B cell (primary cell): Measurements from ENCODE around the gene SLC1A4. TPM values are rescaled to one million over a fixed set of nuclear protein-coding genes. Genes with fewer than 3 reads are reported as not detected.

Experiments
- ATAC-seq: fragments of 200-7000 bp; cut with Tn5 transposase; one replicate; pipeline ENCODE4 v1.10.0; 2021; ENCODE audit warnings: low read depth, mild to moderate bottlenecking, moderate number of reproducible peaks, moderate library complexity
- CTCF ChIA-PET: fragments of 350-600 bp; sonication (Branson Sonifier 250); formaldehyde crosslinking; loops from one replicate; lab custom pipeline; 2021; ENCODE audit warnings: antibody characterized with exemption, inconsistent platforms; lab: Charles Lee
- POLR2A ChIA-PET: fragments of 350-600 bp; sonication (Branson Sonifier 250); formaldehyde crosslinking; loops from one replicate; lab custom pipeline; 2021; ENCODE audit warnings: antibody characterized with exemption; lab: Charles Lee
- DNase-seq: peaks from one replicate; pipeline ENCODE4 v3.0.0; 2013
- H2AFZ ChIP-seq: 2 replicates; pipeline ENCODE4 v1.6.1; 2012; ENCODE audit warnings: mild to moderate bottlenecking, low read depth, low read length; ENCODE audit not compliant: insufficient read depth, poor library complexity, severe bottlenecking
- H3K27ac ChIP-seq, 2 donors: 1 replicate in 1 of 2; 2 replicates in 1 of 2; pipeline ENCODE4 v1.5.1; 2012 to 2013; ENCODE audit warnings: low read length in 2 of 2, mild to moderate bottlenecking in 2 of 2, moderate library complexity in 1 of 2
- H3K27me3 ChIP-seq, 4 experiments: fragments of 200-600 bp in 1 of 4; sonication (generic) in 1 of 4; replicated peaks in 1 of 4; 1 replicate in 2 of 4; 2 replicates in 2 of 4; pipeline versions ENCODE4 v1.6.1 to v1.7.0; 2013 to 2016; ENCODE audit warnings: low read length in 3 of 4, mild to moderate bottlenecking in 2 of 4, mixed read lengths in 1 of 4, moderate library complexity in 1 of 4; ENCODE audit not compliant: insufficient read depth in 4 of 4, control insufficient read depth in 3 of 4; ENCODE audit errors: control extremely low read depth in 1 of 4
- H3K36me3 ChIP-seq, 2 experiments: replicated peaks in 1 of 2; 1 replicate in 1 of 2; 2 replicates in 1 of 2; pipeline versions ENCODE4 v1.6.1 to v1.7.1; 2013; ENCODE audit warnings: low read length in 1 of 2; ENCODE audit not compliant: insufficient read depth in 2 of 2, control insufficient read depth in 1 of 2; ENCODE audit errors: control extremely low read depth in 1 of 2, extremely low read depth in 1 of 2
- H3K4me1 ChIP-seq, 2 donors: fragments of 200-600 bp in 1 of 2; sonication (generic) in 1 of 2; 1 replicate in 1 of 2; 2 replicates in 1 of 2; pipeline versions ENCODE4 v1.5.1 to v1.6.1; 2013 to 2017; ENCODE audit warnings: low read length in 2 of 2; ENCODE audit not compliant: control insufficient read depth in 2 of 2, insufficient read depth in 2 of 2
- H3K4me2 ChIP-seq: replicated peaks from 2 replicates; pipeline ENCODE3; 2012; ENCODE audit warnings: mild to moderate bottlenecking, low read depth, low read length; ENCODE audit not compliant: poor library complexity, severe bottlenecking
- H3K4me3 ChIP-seq, 5 experiments: fragments of 200-600 bp in 1 of 5; sonication (generic) in 1 of 5; 1 replicate in 3 of 5; 2 replicates in 2 of 5; pipeline versions ENCODE4 v1.5.1 to v1.7.0; 2011 to 2016; ENCODE audit warnings: low read length in 4 of 5, mild to moderate bottlenecking in 4 of 5, low read depth in 2 of 5, control low read depth in 1 of 5, moderate library complexity in 1 of 5; ENCODE audit not compliant: insufficient read depth in 1 of 5; ENCODE audit errors: control extremely low read depth in 1 of 5, extremely low read depth in 1 of 5
- H3K79me2 ChIP-seq: fragments of 200-600 bp; sonication (generic); one replicate; pipeline ENCODE4 v1.6.0; 2016; ENCODE audit warnings: low read length; ENCODE audit not compliant: control insufficient read depth, insufficient read depth
- H3K9ac ChIP-seq: fragments of 200-600 bp; sonication (generic); 2 replicates; pipeline ENCODE4 v1.6.1; 2017; ENCODE audit warnings: mild to moderate bottlenecking, low read length, moderate library complexity
- H3K9me3 ChIP-seq, 3 donors: one replicate each; pipeline versions ENCODE4 v1.6.1 to v1.7.1; 2013; ENCODE audit warnings: low read length in 2 of 3; ENCODE audit not compliant: control insufficient read depth in 2 of 3, insufficient read depth in 1 of 3; ENCODE audit errors: control extremely low read depth in 1 of 3
- H4K20me1 ChIP-seq: 2 replicates; pipeline ENCODE4 v1.6.0; 2012; ENCODE audit warnings: mild to moderate bottlenecking, low read length; ENCODE audit not compliant: insufficient read depth, control insufficient read depth, poor library complexity, severe bottlenecking
- H3K27ac Mint-ChIP-seq: one replicate; pipeline ENCODE4 v1.8.0; 2021; ENCODE audit warnings: mixed read lengths
- H3K27me3 Mint-ChIP-seq: one replicate; pipeline ENCODE4 v1.8.0; 2021; ENCODE audit warnings: mixed read lengths
- H3K4me1 Mint-ChIP-seq: one replicate; pipeline ENCODE4 v1.8.0; 2021; ENCODE audit warnings: mixed read lengths
- H3K4me3 Mint-ChIP-seq: one replicate; pipeline ENCODE4 v1.8.0; 2021; ENCODE audit warnings: mixed read lengths
- H3K9me3 Mint-ChIP-seq: one replicate; pipeline ENCODE4 v1.8.0; 2022; ENCODE audit warnings: mixed read lengths; ENCODE audit not compliant: insufficient read depth
- EZH2 ChIP-seq: IDR thresholded peaks from 2 replicates; pipeline ENCODE4 v1.6.1; 2012; ENCODE audit warnings: borderline replicate concordance, low read depth, mild to moderate bottlenecking, moderate library complexity, low read length; ENCODE audit not compliant: insufficient read depth, poor library complexity, severe bottlenecking
- WGBS: methylation state at CpG from one replicate; pipeline ENCODE4 v1.1.5; 2013; ENCODE audit warnings: missing lambda C conversion rate; ENCODE audit not compliant: insufficient coverage; 5-methylcytosine and 5-hydroxymethylcytosine counted together
- intact Hi-C: fragments of 100-400 bp; cut with micrococcal nuclease; formaldehyde crosslinking; loops from one replicate; pipeline ENCODE4 v1.10.0; 2022
- polyA plus RNA-seq: library from polyadenylated mRNA; depleted of rRNA; stranded (reverse); fragments of >200 nt; gene quantifications from 2 replicates; pipeline ENCODE4 v1.2.3, GENCODE V29; 2012
- total RNA-seq, 2 donors: library from RNA; stranded (reverse); fragments of 120-200 nt in 1 of 2; gene quantifications; 1 replicate in 1 of 2; 2 replicates in 1 of 2; pipeline versions ENCODE4 v1.2.3 to v1.2.4, GENCODE V29; 2013 to 2022
- TF ChIP-seq, protein P1 (sequence below): fragments of 200-600 bp; IDR thresholded peaks from one replicate; pipeline ENCODE4 v1.8.0; 2022; ENCODE audit warnings: antibody characterized with exemption, mild to moderate bottlenecking

The SLC1A4 gene
- total and polyA plus RNA-seq, 2 donors (not counting 1 experiment from before 2014, with no cell fraction given): 1.7 to 15.7 TPM

DNA sequence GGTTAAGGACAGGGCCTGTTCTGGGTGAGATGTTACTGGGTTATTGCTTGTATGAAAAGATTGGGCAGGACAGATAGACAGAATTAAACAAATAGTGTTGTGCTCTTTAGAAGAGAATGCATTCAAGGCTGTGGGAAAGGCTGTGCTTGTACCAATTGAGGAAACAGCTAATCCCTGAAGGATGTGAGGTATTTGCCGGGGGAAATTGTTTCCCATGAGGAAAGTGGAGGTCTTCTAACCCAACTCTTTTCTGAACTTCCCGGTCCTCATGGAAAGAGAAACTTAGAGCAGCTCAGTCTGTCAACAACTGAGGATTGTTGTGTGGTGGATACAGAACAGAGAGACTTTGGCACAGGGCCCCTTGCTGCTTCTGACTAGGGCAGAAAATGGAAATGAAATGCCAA, 9.5 kb downstream of the SLC1A4 start:
- DNase-seq (no peak), ATAC-seq (no peak)
- H3K4me3 ChIP-seq: no peak overlapping the region
- peaks cover 59% of the 10 kb centered on the region for H3K79me2 ChIP-seq
- no peak overlapping the region for H3K9ac ChIP-seq
- no peaks in the 10 kb centered on the region for H4K20me1 ChIP-seq
- H3K4me2 ChIP-seq: no peak overlapping the region
- WGBS: 100% methylated on average over 2 of the region's 2 CpGs
- intact Hi-C loops: no loop called here
- no peak for TF ChIP-seq EZH2
- TF ChIP-seq, protein P1, sequence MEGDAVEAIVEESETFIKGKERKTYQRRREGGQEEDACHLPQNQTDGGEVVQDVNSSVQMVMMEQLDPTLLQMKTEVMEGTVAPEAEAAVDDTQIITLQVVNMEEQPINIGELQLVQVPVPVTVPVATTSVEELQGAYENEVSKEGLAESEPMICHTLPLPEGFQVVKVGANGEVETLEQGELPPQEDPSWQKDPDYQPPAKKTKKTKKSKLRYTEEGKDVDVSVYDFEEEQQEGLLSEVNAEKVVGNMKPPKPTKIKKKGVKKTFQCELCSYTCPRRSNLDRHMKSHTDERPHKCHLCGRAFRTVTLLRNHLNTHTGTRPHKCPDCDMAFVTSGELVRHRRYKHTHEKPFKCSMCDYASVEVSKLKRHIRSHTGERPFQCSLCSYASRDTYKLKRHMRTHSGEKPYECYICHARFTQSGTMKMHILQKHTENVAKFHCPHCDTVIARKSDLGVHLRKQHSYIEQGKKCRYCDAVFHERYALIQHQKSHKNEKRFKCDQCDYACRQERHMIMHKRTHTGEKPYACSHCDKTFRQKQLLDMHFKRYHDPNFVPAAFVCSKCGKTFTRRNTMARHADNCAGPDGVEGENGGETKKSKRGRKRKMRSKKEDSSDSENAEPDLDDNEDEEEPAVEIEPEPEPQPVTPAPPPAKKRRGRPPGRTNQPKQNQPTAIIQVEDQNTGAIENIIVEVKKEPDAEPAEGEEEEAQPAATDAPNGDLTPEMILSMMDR: no peak
- H3K9me3 ChIP-seq: no peaks in the 10 kb centered on the region
- H3K27ac Mint-ChIP-seq: no peak overlapping the region
- no peaks in the 10 kb centered on the region for H3K27me3 Mint-ChIP-seq
- H3K4me3 Mint-ChIP-seq: no peak overlapping the region
- no peaks in the 10 kb centered on the region for H3K27me3 ChIP-seq
- peaks cover 2% of the 10 kb centered on the region for H3K4me1 Mint-ChIP-seq
- H3K9me3 Mint-ChIP-seq: no peaks in the 10 kb centered on the region
- H3K36me3 ChIP-seq: peaks cover 0 to 12% of the 10 kb centered on the region in 2 experiments
- no peak overlapping the region for H2AFZ ChIP-seq
- no peaks in the 10 kb centered on the region for H3K4me1 ChIP-seq
- no peak overlapping the region for H3K27ac ChIP-seq
- POLR2A ChIA-PET: no interaction called here
- CTCF ChIA-PET: interaction anchor here (0.5 to 1.2 kb wide), 4 partner anchors 19 to 575 kb away, joined by 3 to 5 read pairs (median 4); no protein-coding TSS in a partner anchor

- Mint-ChIP-seq H3K4me1 (peaks cover 2% of the 10 kb centered on the region), H3K9me3 (no peaks in the 10 kb centered on the region), H3K4me3 (no peak overlapping the region), H3K27me3 (no peaks in the 10 kb centered on the region), H3K27ac (no peak overlapping the region)
- CTCF ChIA-PET: interaction anchor here (1.0 to 1.2 kb wide), 2 partner anchors 40 to 82 kb away, joined by 3 read pairs; no protein-coding TSS in a partner anchor
- ATAC-seq (no peak), DNase-seq (no peak)
- peaks cover 59% of the 10 kb centered on the region for H3K79me2 ChIP-seq
- no peaks in the 10 kb centered on the region for H4K20me1 ChIP-seq
- no peaks in the 10 kb centered on the region for H3K4me1 ChIP-seq
- H3K36me3 ChIP-seq: peaks cover 0 to 12% of the 10 kb centered on the region in 2 experiments
- no peaks in the 10 kb centered on the region for H3K27me3 ChIP-seq
- no peak overlapping the region for H3K4me2 ChIP-seq
- TF ChIP-seq, protein P1: no peak
- TF ChIP-seq EZH2: no peak
- intact Hi-C loops: no loop called here
- POLR2A ChIA-PET: no interaction called here
- no peaks in the 10 kb centered on the region for H3K9me3 ChIP-seq
- H2AFZ ChIP-seq: no peak overlapping the region
- H3K27ac ChIP-seq: no peak overlapping the region
- 100% methylated on average over 2 of the region's 2 CpGs for WGBS
- no peak overlapping the region for H3K4me3 ChIP-seq
- H3K9ac ChIP-seq: no peak overlapping the region
Measured at GRCh38 chr2:64999754-65000153, 10.6 kb downstream of the SLC1A4 start.
